H1 (cell line): Measurements from ENCODE around the gene CCDC77. TPM values are rescaled to one million over a fixed set of nuclear protein-coding genes. Genes with fewer than 3 reads are reported as not detected.
A peak's percentile ranks its signal among the peaks of the same experiment; 100 is the strongest.

Source experiments
- ASH2L ChIP-seq: fragments of 200-600, 300-600 bp; sonication (generic); IDR thresholded peaks from one replicate; pipeline ENCODE4 v1.7.1; 2017; ENCODE audit warnings: low read length
- BACH1 ChIP-seq: IDR thresholded peaks from 2 replicates; pipeline ENCODE4 v1.6.1; 2012; ENCODE audit warnings: low read length, improper control_type of control experiment
- CEBPB ChIP-seq: IDR thresholded peaks from 2 replicates; pipeline ENCODE4 v1.6.1; 2012; ENCODE audit warnings: low read depth, low read length
- CREB1 ChIP-seq: IDR thresholded peaks from 2 replicates; pipeline ENCODE4 v1.6.1; 2012; ENCODE audit warnings: inconsistent platforms
- E2F6 ChIP-seq: IDR thresholded peaks from 2 replicates; pipeline ENCODE4 v1.6.1; 2012; ENCODE audit warnings: inconsistent platforms
- GABPA ChIP-seq: IDR thresholded peaks from 2 replicates; pipeline ENCODE4 v1.6.1; 2011; ENCODE audit warnings: mild to moderate bottlenecking, low read length, moderate library complexity, borderline replicate concordance; ENCODE audit not compliant: insufficient read depth
- KDM4A ChIP-seq: IDR thresholded peaks from one replicate; pipeline ENCODE4 v1.7.1; 2012; ENCODE audit warnings: low read depth, mild to moderate bottlenecking, moderate library complexity, low read length, inconsistent platforms; ENCODE audit not compliant: severe bottlenecking
- MAX ChIP-seq: IDR thresholded peaks from 2 replicates; pipeline ENCODE4 v1.6.1; 2012; ENCODE audit warnings: inconsistent platforms
- PHF8 ChIP-seq: fragments of 200-600 bp; sonication (generic); conservative IDR thresholded peaks from 2 replicates; pipeline ENCODE4 v1.7.1; 2012; ENCODE audit warnings: low read depth, mild to moderate bottlenecking, inconsistent platforms, low read length, moderate library complexity
- RBBP5 ChIP-seq: IDR thresholded peaks from 2 replicates; pipeline ENCODE4 v1.7.1; 2012; ENCODE audit warnings: low read depth, mild to moderate bottlenecking, inconsistent platforms, low read length, moderate library complexity, borderline replicate concordance
- RFX5 ChIP-seq: IDR thresholded peaks from 2 replicates; pipeline ENCODE4 v1.6.1; 2011; ENCODE audit warnings: low read depth, low read length, improper control_type of control experiment, borderline replicate concordance
- RNF2 ChIP-seq: fragments of 200-900, 300-1000 bp; sonication (generic); IDR thresholded peaks from 2 replicates; pipeline ENCODE4 v1.7.1; 2016; ENCODE audit warnings: borderline replicate concordance, low read depth, mild to moderate bottlenecking, antibody characterized with exemption, low read length; ENCODE audit not compliant: poor library complexity, severe bottlenecking; ENCODE audit errors: missing control alignments
- SP2 ChIP-seq: IDR thresholded peaks from 2 replicates; pipeline ENCODE4 v1.6.1; 2012; ENCODE audit warnings: mild to moderate bottlenecking, low read length, inconsistent platforms
- SRF ChIP-seq: IDR thresholded peaks from 2 replicates; pipeline ENCODE4 v1.6.1; 2011; ENCODE audit warnings: mild to moderate bottlenecking, low read depth, low read length, moderate library complexity
- TCF12 ChIP-seq: IDR thresholded peaks from 2 replicates; pipeline ENCODE4 v1.6.1; 2011; ENCODE audit warnings: low read depth, mild to moderate bottlenecking, low read length
- USF2 ChIP-seq: IDR thresholded peaks from 2 replicates; pipeline ENCODE4 v1.6.1; 2011; ENCODE audit warnings: low read length, improper control_type of control experiment
- ZNF274 ChIP-seq: IDR thresholded peaks from 2 replicates; pipeline ENCODE4 v1.7.0; 2012; ENCODE audit warnings: low read length, borderline replicate concordance; ENCODE audit errors: extremely low read depth
- polyA plus RNA-seq, 7 experiments: library from polyadenylated mRNA; depleted of rRNA in 3 of 7; stranded (reverse) in 5 of 7; unstranded in 2 of 7; fragments of >200 nt in 5 of 7; fragments of 200-250 nt in 2 of 7; gene quantifications; 1 replicate in 5 of 7; 2 replicates in 1 of 7; 4 replicates in 1 of 7; pipeline versions ENCODE4 v1.2.1 to v1.2.3, GENCODE V29; 2011 to 2013; ENCODE audit warnings: missing spikeins in 2 of 7, mixed read lengths in 2 of 7
- total RNA-seq: library from RNA; stranded (reverse); fragmentation: NEBNext Ultra II Directional; extraction: Animal tissue kit (Norgen Biotek cat#: 25700); gene quantifications from 2 replicates; pipeline ENCODE4 v1.2.1, GENCODE V29; 2021

CCDC77 gene
- total and polyA plus RNA-seq, 2 of the 8 experiments (the other 6 are each of a cell fraction or from before 2014, with no cell fraction given), result 10.3 to 30.4 TPM

GRCh38 chr12:460261-461230 lies 59.1 kb downstream of the CCDC77 start (continued):
- TF ChIP-seq ZNF274 (no peak), SRF (no peak), TCF12 (no peak), PHF8 (no peak), SP2 (no peak), RNF2 (no peak), RBBP5 (0 out of 2 replicates have a peak, but pooled peaks have one; percentile 34), ASH2L (no peak), MAX (0 out of 2 replicates have a peak, but pooled peaks have one; percentile 21), BACH1 (0 out of 2 replicates have a peak, but pooled peaks have one; percentile 19), RFX5 (no peak), E2F6 (peak; percentile 41; the same call in 1 of the 2 replicates), CREB1 (no peak), CEBPB (no peak), USF2 (no peak), KDM4A (peak; percentile 73), GABPA (no peak)
